HepG2 (cell line): ENCODE results near the gene ZNF653. TPM values are rescaled to one million over a fixed set of nuclear protein-coding genes. Genes with fewer than 3 reads are reported as not detected.

Experiments
- AGO1 ChIP-seq: fragments of 200-400 bp; formaldehyde crosslinking; IDR thresholded peaks from 2 replicates; pipeline ENCODE4 v1.6.1; 2017; ENCODE audit warnings: mild to moderate bottlenecking, low read depth, low read length, moderate library complexity; ENCODE audit not compliant: poor library complexity, severe bottlenecking
- BCL6 ChIP-seq: IDR thresholded peaks from 2 replicates; pipeline ENCODE4 v1.6.1; 2016; ENCODE audit warnings: missing genetic modification reagents, missing compliant biosample characterization
- BHLHE40 ChIP-seq: IDR thresholded peaks from 2 replicates; pipeline ENCODE4 v1.6.1; 2011; ENCODE audit warnings: low read length, improper control_type of control experiment
- BRCA1 ChIP-seq: sonication (generic); formaldehyde crosslinking; IDR thresholded peaks from 2 replicates; pipeline ENCODE4 v1.4.0; 2020; ENCODE audit warnings: missing genetic modification reagents
- ESRRA ChIP-seq: sonication (generic); formaldehyde crosslinking; IDR thresholded peaks from 2 replicates; pipeline ENCODE4 v1.5.1; 2020; ENCODE audit warnings: mild to moderate bottlenecking, low read depth, missing genetic modification reagents
- FOXK1 ChIP-seq: sonication (generic); formaldehyde crosslinking; IDR thresholded peaks from 2 replicates; pipeline ENCODE4 v1.4.0; 2020; ENCODE audit warnings: low read depth, missing genetic modification reagents, borderline replicate concordance
- HDAC2 ChIP-seq: sonication (generic); formaldehyde crosslinking; IDR thresholded peaks from 2 replicates; pipeline ENCODE4 v1.4.0; 2020; ENCODE audit warnings: missing genetic modification reagents
- HNRNPLL ChIP-seq: fragments of 200-400 bp; formaldehyde crosslinking; IDR thresholded peaks from 2 replicates; pipeline ENCODE4 v1.6.1; 2017; ENCODE audit warnings: mild to moderate bottlenecking, low read depth, low read length; ENCODE audit not compliant: poor library complexity, severe bottlenecking
- MTF2 ChIP-seq: sonication (generic); formaldehyde crosslinking; IDR thresholded peaks from 2 replicates; pipeline ENCODE4 v1.5.0; 2020; ENCODE audit warnings: missing genetic modification reagents, borderline replicate concordance
- NFRKB ChIP-seq: fragments of 450-650 bp; IDR thresholded peaks from 2 replicates; pipeline ENCODE4 v1.6.1; 2017
- NONO ChIP-seq, 2 experiments: fragments of 450-650 bp in 1 of 2; sonication (generic) in 1 of 2; formaldehyde crosslinking in 1 of 2; IDR thresholded peaks in 1 of 2; conservative IDR thresholded peaks in 1 of 2; 2 replicates each; pipeline versions ENCODE4 v1.6.1 to v1.8.0; 2017 to 2022; ENCODE audit warnings: mild to moderate bottlenecking in 1 of 2, missing genetic modification reagents in 1 of 2, moderate library complexity in 1 of 2
- PHF21A ChIP-seq: sonication (generic); formaldehyde crosslinking; IDR thresholded peaks from 2 replicates; pipeline ENCODE4 v1.5.0; 2020; ENCODE audit warnings: mild to moderate bottlenecking, missing genetic modification reagents
- PHF8 ChIP-seq: sonication (generic); formaldehyde crosslinking; IDR thresholded peaks from 2 replicates; pipeline ENCODE4 v1.5.0; 2020; ENCODE audit warnings: missing genetic modification reagents
- RFXAP ChIP-seq: sonication (generic); formaldehyde crosslinking; IDR thresholded peaks from 2 replicates; pipeline ENCODE4 v1.4.0; 2020; ENCODE audit warnings: missing genetic modification reagents, borderline replicate concordance
- ZBTB42 ChIP-seq: sonication (generic); formaldehyde crosslinking; IDR thresholded peaks from 2 replicates; pipeline ENCODE4 v1.5.0; 2020; ENCODE audit warnings: mild to moderate bottlenecking, missing genetic modification reagents
- ZFP41 ChIP-seq: sonication (generic); formaldehyde crosslinking; IDR thresholded peaks from 2 replicates; pipeline ENCODE4 v1.4.0; 2020; ENCODE audit warnings: mild to moderate bottlenecking, missing genetic modification reagents, borderline replicate concordance
- ZIK1 ChIP-seq: sonication (generic); formaldehyde crosslinking; IDR thresholded peaks from 2 replicates; pipeline ENCODE4 v1.5.0; 2020; ENCODE audit warnings: mild to moderate bottlenecking, low read depth, missing genetic modification reagents, borderline replicate concordance
- ZNF558 ChIP-seq: sonication (generic); formaldehyde crosslinking; IDR thresholded peaks from 2 replicates; pipeline ENCODE4 v1.9.0; 2022; ENCODE audit warnings: mild to moderate bottlenecking, missing genetic modification reagents, borderline replicate concordance
- ZNF615 ChIP-seq: sonication (generic); formaldehyde crosslinking; IDR thresholded peaks from 2 replicates; pipeline ENCODE4 v1.5.0; 2020; ENCODE audit warnings: mild to moderate bottlenecking, missing genetic modification reagents, borderline replicate concordance
- ZNF670 ChIP-seq: sonication (generic); formaldehyde crosslinking; IDR thresholded peaks from 2 replicates; pipeline ENCODE4 v1.8.0; 2022; ENCODE audit warnings: mild to moderate bottlenecking, missing genetic modification reagents, borderline replicate concordance
- ZNF703 ChIP-seq: sonication (generic); formaldehyde crosslinking; IDR thresholded peaks from 2 replicates; pipeline ENCODE4 v1.5.1; 2020; ENCODE audit warnings: missing genetic modification reagents, mild to moderate bottlenecking, moderate library complexity, borderline replicate concordance
- ZNF773 ChIP-seq: sonication (generic); formaldehyde crosslinking; IDR thresholded peaks from 2 replicates; pipeline ENCODE4 v1.4.0; 2020; ENCODE audit warnings: missing genetic modification reagents, borderline replicate concordance
- polyA plus RNA-seq, 8 experiments: library from polyadenylated mRNA; depleted of rRNA in 3 of 8; stranded (reverse) in 7 of 8; unstranded in 1 of 8; fragments of >200 nt; fragmentation: Illumina TruSeq in 4 of 8; extraction: Trizol in 4 of 8; gene quantifications; 2 replicates each; pipeline versions ENCODE4 v1.2.1 to v1.2.3, GENCODE V29; 2011 to 2016; ENCODE audit warnings: low read depth in 4 of 8, missing spikeins in 1 of 8, mixed read lengths in 1 of 8; ENCODE audit not compliant: insufficient read depth in 1 of 8
- total RNA-seq, 5 experiments: library from RNA; depleted of rRNA; stranded (reverse); fragments of >200 nt; fragmentation: Illumina TruSeq; extraction: Trizol; gene quantifications; 2 replicates each; pipeline ENCODE4 v1.2.3, GENCODE V29; 2016; ENCODE audit warnings: low read depth in 1 of 5
- TF ChIP-seq, protein P1 (sequence below): IDR thresholded peaks from 2 replicates; pipeline ENCODE4 v1.6.1; 2016; ENCODE audit warnings: mild to moderate bottlenecking, missing biosample characterization, missing genetic modification reagents
- TF ChIP-seq, protein P2 (sequence below): sonication (generic); formaldehyde crosslinking; IDR thresholded peaks from 2 replicates; pipeline ENCODE4; 2020; ENCODE audit warnings: missing genetic modification reagents, mild to moderate bottlenecking, borderline replicate concordance
- TF ChIP-seq, protein P3 (sequence below): sonication (generic); formaldehyde crosslinking; IDR thresholded peaks from 2 replicates; pipeline ENCODE4 v1.8.0; 2023; ENCODE audit warnings: mild to moderate bottlenecking, missing genetic modification reagents

Gene ZNF653
- total and polyA plus RNA-seq, 2 of the 13 experiments (the other 11 are each of a cell fraction or from before 2014, with no cell fraction given), result 4.7 to 7.1 TPM

DNA sequence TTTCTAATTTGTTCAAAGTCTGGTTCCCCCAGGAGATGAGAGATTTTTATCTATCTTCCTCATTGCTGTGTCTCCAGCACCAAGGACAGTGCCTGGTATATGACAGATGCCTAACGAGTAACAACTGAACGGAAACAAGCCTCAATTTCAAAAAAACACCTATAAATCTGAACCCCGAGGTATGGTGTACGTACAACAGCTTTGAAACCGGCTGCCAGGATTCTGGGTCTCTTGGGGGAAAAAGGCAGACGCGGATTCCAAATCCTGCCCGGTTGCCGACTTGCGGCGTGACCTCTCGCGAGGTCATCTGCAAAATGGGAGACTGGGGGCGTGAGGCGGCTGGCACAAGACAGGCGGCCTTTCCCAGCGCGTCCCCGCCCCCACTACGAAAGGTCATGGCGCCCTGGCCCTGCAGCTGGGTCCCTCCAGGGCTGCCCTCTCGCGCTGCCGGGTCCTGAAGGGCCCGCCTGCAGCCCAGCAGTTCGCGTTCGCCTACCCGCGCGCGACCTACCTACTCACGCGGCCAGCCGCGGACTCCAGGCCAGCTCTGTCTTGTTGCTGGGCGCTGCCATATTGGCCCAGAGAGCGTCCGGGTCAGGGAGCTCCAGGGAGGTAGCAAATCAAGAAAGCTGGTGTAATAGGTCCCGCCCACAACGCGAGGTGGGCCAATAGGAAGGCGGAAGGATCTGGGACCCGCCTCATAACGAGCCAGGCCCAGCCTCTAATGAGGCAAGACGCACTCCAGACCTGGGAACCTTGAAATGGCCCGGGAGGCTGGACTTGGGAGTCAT lies 23.1 kb upstream of the ZNF653 start, which contains the start of gene ECSIT (continued):
- TF ChIP-seq ZFP41, result 0 out of 2 replicates have a peak, but pooled peaks have one; percentile 10
- peak; percentile 41; the same call in 1 of the 2 replicates for TF ChIP-seq ZBTB42 (CRISPR knock-in tag)
- peak; percentile 38 for TF ChIP-seq AGO1
- TF ChIP-seq ZNF558 (CRISPR knock-in tag), result peak; percentile 69; the same call in 1 of the 2 replicates
- peak; percentile 76; the same call in 1 of the 2 replicates for TF ChIP-seq ZIK1
- 0 out of 2 replicates have a peak, but pooled peaks have one; percentile 37 for TF ChIP-seq BHLHE40
- TF ChIP-seq, protein P1, sequence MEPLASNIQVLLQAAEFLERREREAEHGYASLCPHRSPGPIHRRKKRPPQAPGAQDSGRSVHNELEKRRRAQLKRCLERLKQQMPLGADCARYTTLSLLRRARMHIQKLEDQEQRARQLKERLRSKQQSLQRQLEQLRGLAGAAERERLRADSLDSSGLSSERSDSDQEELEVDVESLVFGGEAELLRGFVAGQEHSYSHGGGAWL (CRISPR knock-in tag), result peak; percentile 87
- peak; percentile 79; the same call in 1 of the 2 replicates for TF ChIP-seq HDAC2
- TF ChIP-seq BCL6 (CRISPR knock-in tag), result peak; percentile 38; the same call in 1 of the 2 replicates
- TF ChIP-seq ZNF773 (CRISPR knock-in tag), result no peak
- TF ChIP-seq ZNF703 (CRISPR knock-in tag), result no peak
- TF ChIP-seq, protein P2, sequence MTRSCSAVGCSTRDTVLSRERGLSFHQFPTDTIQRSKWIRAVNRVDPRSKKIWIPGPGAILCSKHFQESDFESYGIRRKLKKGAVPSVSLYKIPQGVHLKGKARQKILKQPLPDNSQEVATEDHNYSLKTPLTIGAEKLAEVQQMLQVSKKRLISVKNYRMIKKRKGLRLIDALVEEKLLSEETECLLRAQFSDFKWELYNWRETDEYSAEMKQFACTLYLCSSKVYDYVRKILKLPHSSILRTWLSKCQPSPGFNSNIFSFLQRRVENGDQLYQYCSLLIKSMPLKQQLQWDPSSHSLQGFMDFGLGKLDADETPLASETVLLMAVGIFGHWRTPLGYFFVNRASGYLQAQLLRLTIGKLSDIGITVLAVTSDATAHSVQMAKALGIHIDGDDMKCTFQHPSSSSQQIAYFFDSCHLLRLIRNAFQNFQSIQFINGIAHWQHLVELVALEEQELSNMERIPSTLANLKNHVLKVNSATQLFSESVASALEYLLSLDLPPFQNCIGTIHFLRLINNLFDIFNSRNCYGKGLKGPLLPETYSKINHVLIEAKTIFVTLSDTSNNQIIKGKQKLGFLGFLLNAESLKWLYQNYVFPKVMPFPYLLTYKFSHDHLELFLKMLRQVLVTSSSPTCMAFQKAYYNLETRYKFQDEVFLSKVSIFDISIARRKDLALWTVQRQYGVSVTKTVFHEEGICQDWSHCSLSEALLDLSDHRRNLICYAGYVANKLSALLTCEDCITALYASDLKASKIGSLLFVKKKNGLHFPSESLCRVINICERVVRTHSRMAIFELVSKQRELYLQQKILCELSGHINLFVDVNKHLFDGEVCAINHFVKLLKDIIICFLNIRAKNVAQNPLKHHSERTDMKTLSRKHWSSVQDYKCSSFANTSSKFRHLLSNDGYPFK, result peak; percentile 98
- peak; percentile 61 for TF ChIP-seq NFRKB
- peak; percentile 15; the same call in 1 of the 2 replicates for TF ChIP-seq ZNF670 (CRISPR knock-in tag)
- no peak for TF ChIP-seq BRCA1 (CRISPR knock-in tag)
- TF ChIP-seq FOXK1 (CRISPR knock-in tag), result peak; percentile 83
- peak; percentile 62 for TF ChIP-seq PHF21A (CRISPR knock-in tag)
- peak; percentile 88; the same call in 1 of the 2 replicates for TF ChIP-seq ESRRA
- TF ChIP-seq RFXAP (CRISPR knock-in tag), result no peak; the same call in 1 of the 2 replicates
- no peak for TF ChIP-seq NONO (IDR thresholded peaks at IDR 0.05)
- TF ChIP-seq NONO (CRISPR knock-in tag; conservative IDR thresholded peaks at IDR 0.05), result peak; percentile 86
- TF ChIP-seq PHF8 (CRISPR knock-in tag), result peak; percentile 97
- peak; percentile 44 for TF ChIP-seq HNRNPLL
- TF ChIP-seq ZNF615 (CRISPR knock-in tag), result 0 out of 2 replicates have a peak, but pooled peaks have one; percentile 60
- no peak for TF ChIP-seq MTF2 (CRISPR knock-in tag)
- TF ChIP-seq, protein P3, sequence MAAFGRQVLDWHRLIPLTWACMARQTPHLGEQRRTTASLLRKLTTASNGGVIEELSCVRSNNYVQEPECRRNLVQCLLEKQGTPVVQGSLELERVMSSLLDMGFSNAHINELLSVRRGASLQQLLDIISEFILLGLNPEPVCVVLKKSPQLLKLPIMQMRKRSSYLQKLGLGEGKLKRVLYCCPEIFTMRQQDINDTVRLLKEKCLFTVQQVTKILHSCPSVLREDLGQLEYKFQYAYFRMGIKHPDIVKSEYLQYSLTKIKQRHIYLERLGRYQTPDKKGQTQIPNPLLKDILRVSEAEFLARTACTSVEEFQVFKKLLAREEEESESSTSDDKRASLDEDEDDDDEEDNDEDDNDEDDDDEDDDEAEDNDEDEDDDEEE (CRISPR knock-in tag), result 0 out of 2 replicates have a peak, but pooled peaks have one; percentile 35
